Tibial nerve (tissue), 4 donors: ENCODE measurements around the gene GARIN5A. TPM values are rescaled to one million over a fixed set of nuclear protein-coding genes. Genes with fewer than 3 reads are reported as not detected.

Source experiments
- DNase-seq, 2 donors: peaks; one replicate each; pipeline ENCODE4 v3.0.0-alpha.2; 2019; ENCODE audit warnings: low spot score in 2 of 2
- H3K27ac ChIP-seq, 4 donors: fragments of 200-600 bp; sonication (generic) in 3 of 4; one replicate each; pipeline ENCODE4 v1.5.1; 2017 to 2019; ENCODE audit warnings: mild to moderate bottlenecking in 1 of 4
- H3K27me3 ChIP-seq, 2 donors: fragments of 200-600 bp; sonication (generic) in 1 of 2; one replicate each; pipeline versions ENCODE4 v1.5.1 to v1.6.0; 2017 to 2019
- H3K36me3 ChIP-seq, 3 donors: fragments of 200-600 bp; sonication (generic); one replicate each; pipeline ENCODE4 v1.5.1; 2018 to 2019
- H3K4me1 ChIP-seq, 4 donors: fragments of 200-600 bp; sonication (generic) in 3 of 4; one replicate each; pipeline ENCODE4 v1.5.1; 2017 to 2019
- H3K4me3 ChIP-seq, 4 donors: fragments of 200-600 bp; sonication (generic) in 3 of 4; one replicate each; pipeline ENCODE4 v1.5.1; 2017 to 2019; ENCODE audit warnings: mild to moderate bottlenecking in 1 of 4, moderate library complexity in 1 of 4
- H3K9me3 ChIP-seq, 4 donors: fragments of 200-600 bp; sonication (generic) in 3 of 4; one replicate each; pipeline ENCODE4 v1.5.1; 2017 to 2019
- EP300 ChIP-seq, 2 donors: sonication (generic); formaldehyde crosslinking; IDR thresholded peaks; one replicate each; pipeline ENCODE4 v1.6.1; 2017; ENCODE audit warnings: antibody characterized with exemption in 2 of 2, mild to moderate bottlenecking in 1 of 2
- POLR2A ChIP-seq, 2 donors: fragments of 450-650 bp; IDR thresholded peaks; one replicate each; pipeline ENCODE4 v1.6.1; 2017; ENCODE audit warnings: antibody characterized with exemption in 2 of 2, mild to moderate bottlenecking in 2 of 2, moderate library complexity in 2 of 2
- WGBS, 2 donors: methylation state at CpG; one replicate each; pipeline ENCODE4 v1.1.5; 2018; 5-methylcytosine and 5-hydroxymethylcytosine counted together
- total RNA-seq, 4 donors: library from RNA; depleted of rRNA; stranded (reverse); fragments of >200 nt; gene quantifications; one replicate each; pipeline ENCODE4 v1.1.0, GENCODE V29; 2016
- TF ChIP-seq, protein P1 (sequence below), 5 experiments: fragments of 200-600 bp in 3 of 5; fragments of 450-650 bp in 2 of 5; sonication (generic) in 3 of 5; IDR thresholded peaks; one replicate each; pipeline ENCODE4 v1.5.1; 2016 to 2019; ENCODE audit warnings: antibody characterized with exemption in 5 of 5, mild to moderate bottlenecking in 3 of 5, moderate library complexity in 2 of 5

Gene GARIN5A
- total RNA-seq, 4 donors from 2014 or later: not detected

GRCh38 chr19:50488389-50489194 is 11.9 kb upstream of the GARIN5A start:
- Histone ChIP-seq H3K27me3 (peaks cover 0 to 56% of the 10 kb centered on the region in 2 donors), H3K4me1 (peaks cover 0 to 8% (median 0%) of the 10 kb centered on the region in 4 donors)
- no peak for TF ChIP-seq EP300 (IDR thresholded peaks at IDR 0.05)
- no peak for TF ChIP-seq POLR2A (IDR thresholded peaks at IDR 0.05)
- TF ChIP-seq, protein P1, sequence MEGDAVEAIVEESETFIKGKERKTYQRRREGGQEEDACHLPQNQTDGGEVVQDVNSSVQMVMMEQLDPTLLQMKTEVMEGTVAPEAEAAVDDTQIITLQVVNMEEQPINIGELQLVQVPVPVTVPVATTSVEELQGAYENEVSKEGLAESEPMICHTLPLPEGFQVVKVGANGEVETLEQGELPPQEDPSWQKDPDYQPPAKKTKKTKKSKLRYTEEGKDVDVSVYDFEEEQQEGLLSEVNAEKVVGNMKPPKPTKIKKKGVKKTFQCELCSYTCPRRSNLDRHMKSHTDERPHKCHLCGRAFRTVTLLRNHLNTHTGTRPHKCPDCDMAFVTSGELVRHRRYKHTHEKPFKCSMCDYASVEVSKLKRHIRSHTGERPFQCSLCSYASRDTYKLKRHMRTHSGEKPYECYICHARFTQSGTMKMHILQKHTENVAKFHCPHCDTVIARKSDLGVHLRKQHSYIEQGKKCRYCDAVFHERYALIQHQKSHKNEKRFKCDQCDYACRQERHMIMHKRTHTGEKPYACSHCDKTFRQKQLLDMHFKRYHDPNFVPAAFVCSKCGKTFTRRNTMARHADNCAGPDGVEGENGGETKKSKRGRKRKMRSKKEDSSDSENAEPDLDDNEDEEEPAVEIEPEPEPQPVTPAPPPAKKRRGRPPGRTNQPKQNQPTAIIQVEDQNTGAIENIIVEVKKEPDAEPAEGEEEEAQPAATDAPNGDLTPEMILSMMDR (IDR thresholded peaks at IDR 0.05): no peak

GRCh38 chr19:50486823-50487515 is 10.3 kb upstream of the GARIN5A start:
- H3K36me3 ChIP-seq: peaks cover 0 to 38% (median 0%) of the 10 kb centered on the region in 3 donors
- peaks cover 0 to 52% of the 10 kb centered on the region in 2 donors for H3K27me3 ChIP-seq
- peaks cover 0 to 4% (median 0%) of the 10 kb centered on the region in 4 donors for H3K9me3 ChIP-seq
- peaks cover 0 to 5% (median 0%) of the 10 kb centered on the region in 4 donors for H3K4me1 ChIP-seq
- no peak for DNase-seq
- TF ChIP-seq, protein P1 (IDR thresholded peaks at IDR 0.05): peak in 1 of 5 experiments; percentile 7
- TF ChIP-seq POLR2A (IDR thresholded peaks at IDR 0.05): no peak
- no peak for TF ChIP-seq EP300 (IDR thresholded peaks at IDR 0.05)
- no peak overlapping the region for H3K27ac ChIP-seq
- no peak overlapping the region for H3K4me3 ChIP-seq
- 72 to 76% methylated on average over 18 of the region's 18 CpGs for WGBS, 2 donors

More at GRCh38 chr19:50488389-50489194, 11.9 kb upstream of the GARIN5A start:
- Histone ChIP-seq H3K36me3 (peaks cover 0 to 21% (median 0%) of the 10 kb centered on the region in 3 donors), H3K27ac (no peak overlapping the region), H3K4me3 (no peak overlapping the region), H3K9me3 (peaks cover 0 to 4% (median 0%) of the 10 kb centered on the region in 4 donors)
- no peak for DNase-seq
- WGBS, 2 donors: 12% methylated on average over 13 of the region's 13 CpGs

DNA sequence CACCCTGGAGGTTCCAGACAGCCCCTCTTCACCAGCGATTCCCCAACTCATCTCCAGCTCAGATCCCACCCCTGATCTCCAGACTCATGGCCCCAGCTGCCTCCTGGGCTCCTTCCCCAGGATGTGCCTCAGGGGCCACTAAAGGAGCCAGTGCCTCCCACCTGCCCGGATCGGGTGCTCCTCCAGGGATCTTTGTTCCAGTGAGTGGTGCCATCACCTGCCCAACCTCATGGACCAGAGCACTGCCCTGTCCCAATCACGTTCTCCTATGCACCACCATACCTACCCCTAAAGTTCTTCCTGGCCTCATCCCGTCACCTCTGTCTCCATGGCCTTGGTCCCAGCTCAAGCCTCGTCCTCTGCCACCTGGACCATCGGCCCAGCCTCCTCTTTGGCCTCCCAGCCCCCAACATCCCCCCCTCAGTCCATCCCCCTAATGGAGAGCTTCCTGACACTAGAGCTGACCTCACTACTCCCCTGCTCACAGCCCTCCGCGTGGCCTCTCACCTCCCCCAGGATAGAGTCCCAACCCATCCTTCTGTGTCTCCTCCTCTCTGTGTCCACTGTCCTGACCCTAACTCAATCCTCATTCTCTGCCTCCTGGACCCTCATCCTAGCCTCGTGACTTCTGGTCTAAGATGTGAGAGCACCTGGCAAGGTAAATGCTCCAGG is 8.8 kb upstream of the GARIN5A start:
- TF ChIP-seq POLR2A (IDR thresholded peaks at IDR 0.05) (no peak), EP300 (IDR thresholded peaks at IDR 0.05) (no peak)
- TF ChIP-seq, protein P1 (IDR thresholded peaks at IDR 0.05): no peak
- Histone ChIP-seq H3K27me3 (peaks cover 0 to 36% of the 10 kb centered on the region in 2 donors), H3K27ac (no peak overlapping the region), H3K4me3 (no peak overlapping the region), H3K36me3 (peaks cover 0 to 51% (median 5%) of the 10 kb centered on the region in 3 donors), H3K9me3 (peaks cover 0 to 3% (median 0%) of the 10 kb centered on the region in 4 donors), H3K4me1 (no peaks in the 10 kb centered on the region)
- no peak for DNase-seq
- 84 to 94% methylated on average over 10 of the region's 10 CpGs for WGBS, 2 donors

- H3K36me3 ChIP-seq: peaks cover 0 to 71% (median 12%) of the 10 kb centered on the region in 3 donors
- TF ChIP-seq, protein P1 (IDR thresholded peaks at IDR 0.05): no peak
- no peak for TF ChIP-seq POLR2A (IDR thresholded peaks at IDR 0.05)
- no peak for TF ChIP-seq EP300 (IDR thresholded peaks at IDR 0.05)
Measured at GRCh38 chr19:50482916-50483315, 6.3 kb upstream of the GARIN5A start.

More at GRCh38 chr19:50482916-50483315, 6.3 kb upstream of the GARIN5A start:
- 74 to 76% methylated on average over 10 of the region's 10 CpGs for WGBS, 2 donors
- no peak overlapping the region for H3K4me3 ChIP-seq
- no peaks in the 10 kb centered on the region for H3K9me3 ChIP-seq
- peaks cover 0 to 12% (median 3%) of the 10 kb centered on the region in 4 donors for H3K4me1 ChIP-seq
- DNase-seq: no peak
- H3K27ac ChIP-seq: no peak overlapping the region
- H3K27me3 ChIP-seq: peaks cover 0 to 13% of the 10 kb centered on the region in 2 donors
